ENCODE data around the gene E2F4.

The E2F4 gene

GRCh38 chr16:67212766-67213165 is 20.8 kb downstream of the E2F4 start:
- H3K9ac ChIP-seq (ENCODE audit: low read depth, low read length, poor library complexity), result no peak overlapping the region
- H3K14ac ChIP-seq (ENCODE audit: low read length), result no peak overlapping the region
- no peak overlapping the region for H4K8ac ChIP-seq (ENCODE audit: low read depth, low read length)
- no peak overlapping the region for H3K18ac ChIP-seq (ENCODE audit: low read length)
- no peaks in the 10 kb centered on the region for H3K9me3 ChIP-seq (replicated peaks in 1 of 2; ENCODE audit: control insufficient read depth in 2 of 2, insufficient read depth in 1 of 2, low read depth in 1 of 2, low read length in 2 of 2)
- H3K4me1 ChIP-seq (ENCODE audit: control insufficient read depth in 2 of 2, insufficient read depth in 1 of 2, low read depth in 1 of 2, low read length in 2 of 2), result peaks cover 0 to 2% of the 10 kb centered on the region in 2 donors
- no peak overlapping the region for H2BK5ac ChIP-seq (ENCODE audit: low read length)
- H3K23ac ChIP-seq (ENCODE audit: low read depth, low read length, poor library complexity), result no peak overlapping the region
- H3K27me3 ChIP-seq (ENCODE audit: control insufficient read depth in 3 of 3, insufficient read depth in 3 of 3, low read depth in 1 of 3, low read length in 3 of 3), result peaks cover 0 to 2% (median 0%) of the 10 kb centered on the region in 3 experiments
- H2AK5ac ChIP-seq (ENCODE audit: low read depth, low read length), result no peak overlapping the region
- no peak overlapping the region for H3K4me3 ChIP-seq (ENCODE audit: low read length in 2 of 2)
- no peak for DNase-seq (ENCODE audit: low spot score)
- H2BK120ac ChIP-seq (ENCODE audit: low read depth, low read length), result no peak overlapping the region
- no peak overlapping the region for H3K4ac ChIP-seq (ENCODE audit: low read length)
- H3K27ac ChIP-seq (replicated peaks; ENCODE audit: low read length), result no peak overlapping the region
- H3K4me2 ChIP-seq (ENCODE audit: insufficient read depth, low read length, poor library complexity, severe bottlenecking), result no peak overlapping the region
- no peak overlapping the region for H4K91ac ChIP-seq (ENCODE audit: low read depth, low read length, poor library complexity)
- no peak overlapping the region for H2AFZ ChIP-seq (ENCODE audit: low read length)
- H2BK15ac ChIP-seq (ENCODE audit: low read length), result no peak overlapping the region
- H2BK12ac ChIP-seq (ENCODE audit: low read length), result no peak overlapping the region
- H3K79me1 ChIP-seq (ENCODE audit: low read depth, low read length), result peaks cover 1% of the 10 kb centered on the region
- H3K36me3 ChIP-seq (replicated peaks in 1 of 2; ENCODE audit: control insufficient read depth in 2 of 2, insufficient read depth in 2 of 2, low read length in 2 of 2), result peaks cover 0 to 9% of the 10 kb centered on the region in 2 donors

DNA sequence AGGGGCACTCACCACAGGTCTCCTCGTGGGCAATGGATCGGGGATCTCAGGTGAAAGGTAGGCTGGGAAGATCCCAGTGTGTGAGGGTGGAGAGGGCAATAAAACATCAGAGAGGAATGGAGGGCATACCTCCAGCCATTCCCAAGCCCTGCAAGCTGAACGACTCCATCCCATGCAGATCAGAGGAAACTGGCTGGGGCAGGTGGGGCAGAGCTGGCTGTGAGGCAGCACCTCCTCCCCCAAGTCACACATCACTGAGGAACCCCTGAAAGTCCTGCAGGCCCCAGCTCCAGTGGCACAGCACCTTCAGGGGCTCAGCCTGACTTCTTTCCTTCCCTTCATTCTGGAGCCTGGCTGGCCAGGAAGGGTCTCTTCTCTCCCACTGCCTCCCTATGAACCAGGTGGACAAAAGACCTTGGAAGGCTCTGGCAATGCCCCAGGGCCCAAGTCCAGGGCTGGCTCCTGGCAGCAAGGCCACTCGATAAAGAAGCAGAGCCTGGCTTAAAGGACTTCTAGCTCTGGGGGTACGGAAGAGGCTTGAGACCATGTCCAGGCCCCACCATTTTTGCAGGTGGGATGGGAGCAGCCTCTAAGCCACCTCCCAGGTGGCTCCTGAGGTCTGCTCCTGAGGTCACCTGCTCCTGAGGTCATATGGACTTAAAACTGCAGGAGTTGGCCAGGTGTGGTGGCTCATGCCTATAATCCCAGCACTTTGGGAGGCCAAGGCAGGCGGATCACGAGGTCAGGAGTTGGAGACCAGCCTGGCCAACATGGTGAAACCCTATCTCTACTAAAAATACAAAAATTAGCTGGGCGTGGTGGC is 21.5 kb downstream of the E2F4 start:
- Histone ChIP-seq H4K91ac (ENCODE audit: low read depth, low read length, poor library complexity) (no peak overlapping the region), H3K18ac (ENCODE audit: low read length) (no peak overlapping the region), H3K9ac (ENCODE audit: low read depth, low read length, poor library complexity) (no peak overlapping the region), H3K27ac (replicated peaks; ENCODE audit: low read length) (no peak overlapping the region), H2BK120ac (ENCODE audit: low read depth, low read length) (no peak overlapping the region), H3K27me3 (ENCODE audit: control insufficient read depth in 3 of 3, insufficient read depth in 3 of 3, low read depth in 1 of 3, low read length in 3 of 3) (peaks cover 0 to 2% (median 0%) of the 10 kb centered on the region in 3 experiments), H3K9me3 (replicated peaks in 1 of 2; ENCODE audit: control insufficient read depth in 2 of 2, insufficient read depth in 1 of 2, low read depth in 1 of 2, low read length in 2 of 2) (no peaks in the 10 kb centered on the region), H3K23ac (ENCODE audit: low read depth, low read length, poor library complexity) (no peak overlapping the region), H3K4me3 (ENCODE audit: low read length in 2 of 2) (no peak overlapping the region), H2AFZ (ENCODE audit: low read length) (no peak overlapping the region), H3K4me1 (ENCODE audit: control insufficient read depth in 2 of 2, insufficient read depth in 1 of 2, low read depth in 1 of 2, low read length in 2 of 2) (no peaks in the 10 kb centered on the region), H3K14ac (ENCODE audit: low read length) (no peak overlapping the region), H3K4ac (ENCODE audit: low read length) (no peak overlapping the region), H2BK12ac (ENCODE audit: low read length) (no peak overlapping the region), H3K36me3 (replicated peaks in 1 of 2; ENCODE audit: control insufficient read depth in 2 of 2, insufficient read depth in 2 of 2, low read length in 2 of 2) (peaks cover 0 to 9% of the 10 kb centered on the region in 2 donors), H2BK5ac (ENCODE audit: low read length) (no peak overlapping the region), H3K79me1 (ENCODE audit: low read depth, low read length) (peaks cover 1% of the 10 kb centered on the region), H4K8ac (ENCODE audit: low read depth, low read length) (no peak overlapping the region), H2AK5ac (ENCODE audit: low read depth, low read length) (no peak overlapping the region), H2BK15ac (ENCODE audit: low read length) (no peak overlapping the region), H3K4me2 (ENCODE audit: insufficient read depth, low read length, poor library complexity, severe bottlenecking) (no peak overlapping the region)
- DNase-seq (ENCODE audit: low spot score), result no peak
- WGBS, 2 donors (ENCODE audit: extremely low coverage in 2 of 2, insufficient read length in 2 of 2, insufficient replicate concordance in 1 of 2), result no CpG with 5 or more reads among the region's 8 CpGs

- peak overlapping the region; percentile 61 for H2AK5ac ChIP-seq (ENCODE audit: low read depth, low read length)
- H4K91ac ChIP-seq (ENCODE audit: low read depth, low read length, poor library complexity), result no peak overlapping the region
- H3K36me3 ChIP-seq (replicated peaks in 1 of 2; ENCODE audit: control insufficient read depth in 2 of 2, insufficient read depth in 2 of 2, low read length in 2 of 2), result peaks cover 0 to 8% of the 10 kb centered on the region in 2 donors
- no peak overlapping the region for H3K4me2 ChIP-seq (ENCODE audit: insufficient read depth, low read length, poor library complexity, severe bottlenecking)
- peaks cover 0 to 2% (median 0%) of the 10 kb centered on the region in 3 experiments for H3K27me3 ChIP-seq (ENCODE audit: control insufficient read depth in 3 of 3, insufficient read depth in 3 of 3, low read depth in 1 of 3, low read length in 3 of 3)
- H3K18ac ChIP-seq (ENCODE audit: low read length), result no peak overlapping the region
- H2BK5ac ChIP-seq (ENCODE audit: low read length), result peak overlapping the region; percentile 29
- no peak overlapping the region for H3K27ac ChIP-seq (replicated peaks; ENCODE audit: low read length)
- H3K9ac ChIP-seq (ENCODE audit: low read depth, low read length, poor library complexity), result no peak overlapping the region
- H2BK12ac ChIP-seq (ENCODE audit: low read length), result no peak overlapping the region
- H3K14ac ChIP-seq (ENCODE audit: low read length), result peak overlapping the region; percentile 64
- no peak overlapping the region for H3K23ac ChIP-seq (ENCODE audit: low read depth, low read length, poor library complexity)
- no peak overlapping the region for H3K4me3 ChIP-seq (ENCODE audit: low read length in 2 of 2)
- H3K4ac ChIP-seq (ENCODE audit: low read length), result no peak overlapping the region
- no peaks in the 10 kb centered on the region for H3K4me1 ChIP-seq (ENCODE audit: control insufficient read depth in 2 of 2, insufficient read depth in 1 of 2, low read depth in 1 of 2, low read length in 2 of 2)
- H2BK15ac ChIP-seq (ENCODE audit: low read length), result no peak overlapping the region
- DNase-seq (ENCODE audit: low spot score), result no peak
- H4K8ac ChIP-seq (ENCODE audit: low read depth, low read length), result no peak overlapping the region
- H2BK120ac ChIP-seq (ENCODE audit: low read depth, low read length), result peak overlapping the region; percentile 9
- H3K9me3 ChIP-seq (replicated peaks in 1 of 2; ENCODE audit: control insufficient read depth in 2 of 2, insufficient read depth in 1 of 2, low read depth in 1 of 2, low read length in 2 of 2), result no peaks in the 10 kb centered on the region
- WGBS, 2 donors (ENCODE audit: extremely low coverage in 2 of 2, insufficient read length in 2 of 2, insufficient replicate concordance in 1 of 2), result no CpG with 5 or more reads among the region's 5 CpGs
- peaks cover 1% of the 10 kb centered on the region for H3K79me1 ChIP-seq (ENCODE audit: low read depth, low read length)
- no peak overlapping the region for H2AFZ ChIP-seq (ENCODE audit: low read length)
Observed at GRCh38 chr16:67215706-67216105, 23.8 kb downstream of the E2F4 start.

GRCh38 chr16:67216612-67217490 is 24.9 kb downstream of the E2F4 start:
- Histone ChIP-seq H3K4me2 (ENCODE audit: insufficient read depth, low read length, poor library complexity, severe bottlenecking) (no peak overlapping the region), H3K4me1 (ENCODE audit: control insufficient read depth in 2 of 2, insufficient read depth in 1 of 2, low read depth in 1 of 2, low read length in 2 of 2) (no peaks in the 10 kb centered on the region)

More at GRCh38 chr16:67216612-67217490, 24.9 kb downstream of the E2F4 start:
- H3K23ac ChIP-seq (ENCODE audit: low read depth, low read length, poor library complexity), result peak overlapping the region; percentile 47
- H3K9me3 ChIP-seq (replicated peaks in 1 of 2; ENCODE audit: control insufficient read depth in 2 of 2, insufficient read depth in 1 of 2, low read depth in 1 of 2, low read length in 2 of 2), result no peaks in the 10 kb centered on the region
- no peak overlapping the region for H4K8ac ChIP-seq (ENCODE audit: low read depth, low read length)
- H2BK5ac ChIP-seq (ENCODE audit: low read length), result peak overlapping the region; percentile 29
- no peak overlapping the region for H2AK5ac ChIP-seq (ENCODE audit: low read depth, low read length)
- H3K36me3 ChIP-seq (replicated peaks in 1 of 2; ENCODE audit: control insufficient read depth in 2 of 2, insufficient read depth in 2 of 2, low read length in 2 of 2), result peaks cover 0 to 4% of the 10 kb centered on the region in 2 donors
- peaks cover 1% of the 10 kb centered on the region for H3K79me1 ChIP-seq (ENCODE audit: low read depth, low read length)
- H2BK12ac ChIP-seq (ENCODE audit: low read length), result no peak overlapping the region
- no peak overlapping the region for H2BK15ac ChIP-seq (ENCODE audit: low read length)
- H3K18ac ChIP-seq (ENCODE audit: low read length), result no peak overlapping the region
- H2BK120ac ChIP-seq (ENCODE audit: low read depth, low read length), result peak overlapping the region; percentile 9
- H3K27me3 ChIP-seq (ENCODE audit: control insufficient read depth in 3 of 3, insufficient read depth in 3 of 3, low read depth in 1 of 3, low read length in 3 of 3), result peaks cover 0 to 2% (median 0%) of the 10 kb centered on the region in 3 experiments
- H3K4me3 ChIP-seq (ENCODE audit: low read length in 2 of 2), result no peak overlapping the region
- no peak overlapping the region for H3K14ac ChIP-seq (ENCODE audit: low read length)
- H3K4ac ChIP-seq (ENCODE audit: low read length), result no peak overlapping the region
- no peak overlapping the region for H3K9ac ChIP-seq (ENCODE audit: low read depth, low read length, poor library complexity)
- DNase-seq (ENCODE audit: low spot score), result no peak
- WGBS, 2 donors (ENCODE audit: extremely low coverage in 2 of 2, insufficient read length in 2 of 2, insufficient replicate concordance in 1 of 2), result no CpG with 5 or more reads among the region's 18 CpGs
- no peak overlapping the region for H2AFZ ChIP-seq (ENCODE audit: low read length)
- H3K27ac ChIP-seq (replicated peaks; ENCODE audit: low read length), result no peak overlapping the region
- no peak overlapping the region for H4K91ac ChIP-seq (ENCODE audit: low read depth, low read length, poor library complexity)

All from neuronal stem cell (in vitro differentiated cells).